ENCODE results near the gene CRELD2. TPM values are rescaled to one million over a fixed set of nuclear protein-coding genes. Genes with fewer than 3 reads are reported as not detected.

The CRELD2 gene
- total and polyA plus RNA-seq, 3 donors from 2014 or later: 57.9 to 64.2 (median 58.3) TPM

DNA sequence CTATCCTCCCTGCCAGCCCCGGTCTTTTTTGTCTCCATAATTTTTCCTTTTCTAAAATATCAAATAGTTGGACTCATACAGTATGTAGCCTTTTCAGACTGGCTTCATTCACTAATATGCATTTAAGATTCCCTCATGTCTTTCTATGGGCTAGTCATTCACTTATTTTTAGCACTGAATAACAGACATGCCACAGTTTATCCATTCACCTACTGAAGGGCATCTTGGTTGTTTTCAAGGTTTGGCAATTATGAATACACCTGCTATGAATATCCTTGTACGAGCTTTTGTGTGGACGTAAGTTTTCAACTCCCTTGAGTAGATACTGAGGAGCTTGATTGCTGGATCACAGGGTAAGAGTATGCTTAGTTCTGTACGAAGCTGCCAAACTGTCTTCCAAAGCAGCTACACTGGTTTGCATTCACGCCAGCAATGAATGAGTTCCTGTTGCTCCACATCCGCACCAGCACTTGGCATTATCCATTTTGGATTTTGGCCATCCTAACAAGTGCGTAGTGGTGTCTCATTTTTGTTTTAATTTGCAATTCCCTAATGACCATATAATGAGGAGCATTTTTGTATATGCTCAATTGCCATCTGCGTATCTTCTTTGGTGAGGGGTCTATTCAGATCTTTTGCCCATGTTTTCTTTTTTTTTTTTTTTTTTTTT lies 21.3 kb upstream of the CRELD2 start:
- WGBS, 2 donors: 95 to 96% methylated on average over 8 of the region's 8 CpGs
- intact Hi-C loops (cut with DNase I; ENCODE audit: low total_unique reads): no loop called here
- Histone ChIP-seq H3K36me3 (ENCODE audit: low read depth, missing control alignments) (no peaks in the 10 kb centered on the region), H3K27ac (no peak overlapping the region), H3K4me3 (no peak overlapping the region), H3K9me3 (no peaks in the 10 kb centered on the region), H3K4me1 (no peaks in the 10 kb centered on the region), H3K27me3 (no peaks in the 10 kb centered on the region)
- no peak for DNase-seq
- TF ChIP-seq POLR2A (IDR thresholded peaks at IDR 0.05) (no peak), CTCF (IDR thresholded peaks at IDR 0.05) (no peak)

- intact Hi-C loops (cut with DNase I; ENCODE audit: low total_unique reads): no loop called here
- H3K9me3 ChIP-seq: no peaks in the 10 kb centered on the region
- H3K4me3 ChIP-seq: no peak overlapping the region
- H3K36me3 ChIP-seq (ENCODE audit: low read depth, missing control alignments): no peaks in the 10 kb centered on the region
- H3K4me1 ChIP-seq: no peaks in the 10 kb centered on the region
- no peaks in the 10 kb centered on the region for H3K27me3 ChIP-seq
- no peak overlapping the region for H3K27ac ChIP-seq
- TF ChIP-seq CTCF (IDR thresholded peaks at IDR 0.05) (no peak), POLR2A (IDR thresholded peaks at IDR 0.05) (no peak)
- 89 to 92% methylated on average over 6 of the region's 6 CpGs for WGBS, 2 donors
- no peak for DNase-seq
Measured at GRCh38 chr22:49899530-49899929, 18.9 kb upstream of the CRELD2 start.

DNA sequence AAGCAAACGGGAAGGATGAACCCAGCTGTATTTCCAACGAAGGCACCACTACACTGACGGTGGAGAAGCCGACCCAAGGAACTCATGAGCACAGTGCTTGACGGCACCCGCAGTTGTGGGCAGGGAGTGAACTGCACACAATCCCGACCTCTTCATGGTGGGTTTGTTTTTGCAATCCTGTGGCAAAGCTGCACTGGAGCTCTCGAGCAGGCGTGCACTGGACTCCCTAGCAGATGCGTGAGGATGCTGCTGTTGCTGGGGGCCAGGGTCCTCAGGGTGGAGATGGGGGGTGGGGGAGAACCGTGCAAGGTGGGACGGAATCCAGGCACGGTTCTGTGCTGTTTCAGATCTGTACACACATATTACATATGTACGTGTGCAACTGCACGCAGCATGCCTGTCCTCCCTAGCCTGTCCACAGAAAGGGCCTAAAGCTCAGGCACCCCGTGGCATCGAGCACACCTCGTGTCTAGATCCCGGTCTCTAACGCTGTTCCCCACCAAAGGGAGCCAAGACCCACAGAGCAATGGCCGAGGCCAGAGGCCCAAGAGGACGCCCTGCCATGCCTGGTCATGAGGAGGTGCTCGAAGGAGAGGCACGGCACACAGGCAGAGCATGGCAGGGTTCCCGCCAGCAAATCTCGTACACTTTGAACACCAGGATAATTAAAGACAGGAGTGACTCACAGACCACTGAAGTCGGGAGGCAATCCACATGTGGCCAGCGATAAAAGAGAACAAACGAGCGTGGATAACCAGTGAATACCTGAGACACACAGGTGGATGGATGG lies 17.8 kb upstream of the CRELD2 start:
- no peak for TF ChIP-seq POLR2A (IDR thresholded peaks at IDR 0.05)
- no peak for TF ChIP-seq CTCF (IDR thresholded peaks at IDR 0.05)
- DNase-seq: no peak
- intact Hi-C loops (cut with DNase I; ENCODE audit: low total_unique reads): no loop called here
- Histone ChIP-seq H3K4me3 (no peak overlapping the region), H3K36me3 (ENCODE audit: low read depth, missing control alignments) (no peaks in the 10 kb centered on the region), H3K9me3 (no peaks in the 10 kb centered on the region), H3K27me3 (no peaks in the 10 kb centered on the region), H3K27ac (no peak overlapping the region), H3K4me1 (no peaks in the 10 kb centered on the region)
- WGBS, 2 donors: 86 to 88% methylated on average over 30 of the region's 30 CpGs

DNA sequence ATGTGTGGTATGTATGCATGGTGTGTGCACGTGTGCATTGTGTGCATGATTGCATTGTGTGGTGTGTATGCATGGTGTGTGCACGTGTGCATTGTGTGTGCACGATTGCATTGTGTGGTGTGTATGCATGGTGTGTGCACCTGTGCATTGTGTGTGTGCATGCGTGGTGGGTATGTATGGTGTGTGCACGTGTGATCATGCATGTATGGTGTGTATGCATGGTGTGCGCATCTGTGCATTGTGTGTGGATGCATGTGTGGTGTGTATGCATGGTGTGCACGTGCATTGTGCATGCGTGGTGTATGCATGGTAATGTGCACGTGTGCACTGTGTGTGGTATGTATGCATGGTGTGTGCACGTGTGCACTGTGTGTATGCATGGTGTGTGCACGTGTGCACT lies 17.0 kb upstream of the CRELD2 start:
- intact Hi-C loops (cut with DNase I; ENCODE audit: low total_unique reads): no loop called here
- TF ChIP-seq POLR2A (IDR thresholded peaks at IDR 0.05): no peak
- TF ChIP-seq CTCF (IDR thresholded peaks at IDR 0.05): no peak
- no peaks in the 10 kb centered on the region for H3K36me3 ChIP-seq (ENCODE audit: low read depth, missing control alignments)

More for the DNA sequence above, 17.0 kb upstream of the CRELD2 start:
- Histone ChIP-seq H3K4me1 (no peaks in the 10 kb centered on the region), H3K27ac (no peak overlapping the region), H3K27me3 (no peaks in the 10 kb centered on the region), H3K9me3 (no peaks in the 10 kb centered on the region), H3K4me3 (no peak overlapping the region)
- 81 to 86% methylated on average over 10 to 11 of the region's 11 CpGs for WGBS, 2 donors
- DNase-seq: no peak
